GM18505 (cell line): ENCODE measurements around the gene MACROD1.
"Not testable (repeated sequence)": the region's sequence is repeated elsewhere in the genome, so short reads cannot be mapped to it uniquely, and the experiment has no call there.

ENCODE experiments used
- ATAC-seq: cut with Tn5 transposase; IDR thresholded peaks from one replicate; pipeline ENCODE4 v1.9.1; 2021; ENCODE audit not compliant: unreplicated experiment
- POLR2A ChIP-seq: IDR thresholded peaks from 4 replicates; pipeline ENCODE4 v1.6.1; 2011; ENCODE audit warnings: borderline replicate concordance; ENCODE audit not compliant: insufficient read depth, insufficient read length; ENCODE audit errors: extremely low read depth

MACROD1 gene

DNA sequence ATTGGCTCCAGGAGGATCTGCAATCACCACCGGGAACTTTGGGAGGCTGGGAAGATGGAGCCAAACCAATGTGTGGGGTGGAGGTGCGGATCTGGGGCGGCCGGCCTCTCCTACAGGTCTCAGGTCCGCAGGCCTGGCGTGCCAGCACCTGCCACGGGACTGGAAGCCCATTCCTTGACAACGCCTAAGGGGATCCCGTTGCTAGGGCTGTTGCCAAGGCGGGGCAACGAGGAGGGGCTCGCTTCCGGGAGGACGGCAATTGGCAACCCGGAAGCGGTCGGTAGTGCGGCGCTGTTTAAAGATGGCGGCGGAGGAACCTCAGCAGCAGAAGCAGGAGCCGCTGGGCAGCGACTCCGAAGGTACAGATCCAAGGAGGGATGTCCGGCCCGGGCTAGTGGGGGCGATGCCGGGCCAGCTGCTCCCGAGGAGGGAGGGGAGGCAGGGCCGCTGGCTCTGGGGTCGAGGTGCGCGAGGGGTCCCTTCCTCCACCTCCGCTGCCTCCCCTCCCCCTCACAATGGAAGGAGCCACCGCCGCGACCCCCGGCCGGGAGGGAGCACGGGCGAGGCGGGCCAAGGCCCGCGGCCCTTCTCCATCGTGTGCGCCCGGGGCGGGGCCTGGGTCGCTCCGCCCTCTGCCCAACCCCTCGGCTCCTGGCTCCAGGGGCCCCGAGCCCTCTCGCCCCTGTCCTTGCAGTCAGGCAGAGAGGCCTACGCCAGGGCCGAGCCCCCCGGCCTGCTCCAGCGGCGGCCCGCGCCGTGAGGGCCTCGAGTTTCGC is 179.6 kb downstream of the MACROD1 start, which contains the start of gene OTUB1:
OTUB1 (plus strand) TSS at position 283 of the 776 bp plus-strand sequence; CDS start at position 302, 19 bp downstream.
- ATAC-seq, result peak; percentile 75
- TF ChIP-seq POLR2A, result peak; percentile 86

DNA sequence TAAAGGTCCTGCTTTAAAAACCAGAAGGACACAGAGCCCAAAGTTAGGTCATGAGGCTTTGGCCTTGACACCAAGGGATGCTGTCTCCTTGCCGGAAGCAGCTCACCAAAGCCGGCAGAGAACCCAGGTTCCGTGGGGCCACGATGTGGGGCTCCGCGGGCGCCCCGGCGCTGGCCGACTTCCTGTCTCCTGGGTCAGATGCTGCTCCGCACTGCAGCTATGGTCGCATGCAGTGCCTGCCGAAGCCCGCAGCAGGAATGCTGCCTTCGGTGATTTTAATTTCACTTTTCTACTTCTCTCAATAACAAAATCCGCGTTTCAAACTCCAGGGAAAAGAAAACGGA is 180.1 kb downstream of the MACROD1 start:
- ATAC-seq, result no peak
- TF ChIP-seq POLR2A, result no peak

DNA sequence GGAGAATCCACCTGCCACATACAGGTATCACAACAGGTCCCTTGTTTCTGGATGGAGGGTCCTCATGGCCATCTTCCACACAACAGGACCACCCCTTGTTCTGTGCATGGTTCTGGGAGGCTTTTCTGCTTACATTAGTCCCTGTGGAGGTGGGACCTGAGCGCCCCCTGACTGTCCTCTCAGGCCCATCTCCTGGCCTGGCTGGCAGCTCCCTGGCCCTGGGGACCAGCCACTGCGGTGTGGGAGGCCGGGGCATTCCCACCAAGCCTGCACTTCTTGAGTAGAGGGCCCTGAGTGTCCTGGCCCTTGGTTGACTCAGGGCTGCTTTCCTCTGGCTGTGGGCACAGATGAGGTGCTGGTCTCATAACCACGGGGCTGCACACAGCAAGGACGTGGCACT is 186.5 kb downstream of the MACROD1 start:
- no peak for TF ChIP-seq POLR2A
- ATAC-seq, result no peak

DNA sequence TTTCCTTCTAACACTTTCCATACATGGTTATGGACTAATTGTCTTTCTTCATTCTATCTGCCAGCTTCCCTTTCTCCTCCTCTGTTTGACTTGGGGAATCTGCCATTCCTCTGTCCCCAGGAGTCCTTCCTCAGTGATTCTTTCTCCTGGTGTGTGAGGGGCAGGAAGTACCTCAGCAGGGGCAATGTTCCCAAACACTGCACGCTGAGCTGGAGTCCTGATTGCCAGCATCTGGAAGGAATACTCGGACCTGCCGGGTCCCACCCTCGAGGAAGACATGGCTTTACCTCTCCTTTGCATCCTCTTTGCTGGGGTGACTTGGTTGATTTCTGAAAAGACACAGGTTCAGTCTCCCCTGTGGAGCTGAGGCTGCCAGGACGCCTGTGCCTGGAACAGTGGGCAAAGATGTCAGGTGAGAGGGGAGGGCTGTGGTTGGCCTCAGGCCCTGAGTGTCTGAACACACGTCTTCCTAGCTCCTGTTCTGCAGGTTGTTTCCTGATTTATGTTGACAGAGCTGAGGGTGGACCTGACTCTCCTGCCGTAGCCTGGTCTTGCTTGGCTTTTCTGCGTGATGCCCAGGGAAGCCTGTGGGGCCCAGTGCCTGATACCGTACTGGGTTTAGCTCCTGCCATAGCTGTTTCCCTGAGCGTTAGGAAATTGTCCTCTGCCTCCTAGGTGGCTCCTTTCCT is 187.2 kb downstream of the MACROD1 start:
- no peak for ATAC-seq
- no peak for TF ChIP-seq POLR2A

DNA sequence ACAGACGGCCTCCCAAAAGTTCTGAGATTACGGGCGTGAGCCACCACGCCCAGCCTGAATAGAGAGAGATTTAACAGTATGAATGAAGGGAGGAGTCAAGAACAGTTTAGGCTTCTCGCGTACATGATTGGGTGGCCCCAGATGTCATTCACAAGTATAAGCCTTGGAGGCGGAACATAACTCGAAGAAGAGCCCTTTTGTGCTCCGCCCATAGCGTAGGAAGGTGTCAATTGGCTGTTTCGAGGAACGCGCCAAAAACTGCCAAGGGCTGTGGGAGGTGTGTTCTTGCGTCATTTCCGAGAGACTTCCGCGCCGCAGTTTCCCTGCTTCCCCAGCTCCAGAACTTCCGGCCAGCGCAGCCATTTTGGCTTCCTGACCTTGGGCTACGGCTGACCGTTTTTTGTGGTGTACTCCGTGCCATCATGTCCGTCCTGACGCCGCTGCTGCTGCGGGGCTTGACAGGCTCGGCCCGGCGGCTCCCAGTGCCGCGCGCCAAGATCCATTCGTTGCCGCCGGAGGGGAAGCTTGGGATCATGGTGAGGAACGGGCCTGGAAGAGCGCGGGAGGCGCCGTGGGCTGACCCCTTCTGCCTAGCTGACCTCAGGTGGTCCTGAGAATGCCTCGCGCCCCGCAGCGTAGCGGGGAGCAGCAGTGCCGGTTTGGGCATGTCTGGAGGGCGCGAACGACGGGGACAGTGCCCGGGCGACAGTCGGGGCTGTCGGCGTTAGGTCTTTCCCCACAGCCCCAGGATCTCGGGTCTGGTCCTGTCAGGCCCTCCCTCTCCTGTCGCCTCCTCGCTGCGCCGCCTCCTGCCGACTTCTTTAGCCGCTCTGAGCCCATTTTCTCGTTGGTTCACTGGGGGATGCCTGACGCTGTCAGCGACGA is 191.4 kb downstream of the MACROD1 start, which contains the start of gene COX8A:
COX8A (plus strand) TSS at position 362 of the 885 bp plus-strand sequence; CDS start at position 423, 61 bp downstream.
- TF ChIP-seq POLR2A, result peak; percentile 86
- peak; percentile 93 for ATAC-seq

DNA sequence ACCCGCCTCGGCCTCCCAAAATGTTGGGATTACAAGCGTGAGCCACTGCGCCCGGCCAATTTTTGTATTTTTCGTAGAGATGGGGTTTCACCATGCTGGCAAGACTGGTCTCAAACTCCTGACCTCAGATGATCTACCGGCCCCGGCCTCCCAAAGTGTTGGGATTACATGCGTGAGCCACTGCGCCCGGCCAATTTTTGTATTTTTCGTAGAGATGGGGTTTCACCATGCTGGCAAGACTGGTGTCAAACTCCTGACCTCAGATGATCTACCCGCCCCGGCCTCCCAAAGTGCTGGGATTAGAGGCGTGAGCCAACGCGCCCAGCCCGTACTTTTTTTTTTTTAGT is 192.0 kb downstream of the MACROD1 start:
- not testable (repeated sequence) for ATAC-seq

DNA sequence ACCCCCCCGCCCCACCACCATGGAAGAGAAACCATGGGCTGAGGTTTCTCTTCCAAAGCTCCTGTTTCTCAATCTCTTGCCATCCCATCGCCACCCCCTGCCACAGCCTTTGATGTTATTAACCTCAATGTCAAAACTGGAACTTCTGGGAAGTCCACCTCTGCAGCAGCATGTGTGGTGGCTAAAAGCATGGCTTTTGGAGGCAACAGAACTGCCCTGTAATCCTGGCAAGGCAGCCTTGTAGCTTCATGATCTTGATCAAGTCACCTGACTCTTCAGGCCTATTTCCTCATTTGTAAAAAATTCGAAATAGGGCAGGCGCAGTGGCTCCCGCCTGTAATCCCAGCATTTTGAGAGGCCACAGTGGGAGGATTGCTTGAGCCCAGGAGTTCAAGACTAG is 195.0 kb downstream of the MACROD1 start:
- TF ChIP-seq POLR2A, result no peak
- ATAC-seq, result no peak

DNA sequence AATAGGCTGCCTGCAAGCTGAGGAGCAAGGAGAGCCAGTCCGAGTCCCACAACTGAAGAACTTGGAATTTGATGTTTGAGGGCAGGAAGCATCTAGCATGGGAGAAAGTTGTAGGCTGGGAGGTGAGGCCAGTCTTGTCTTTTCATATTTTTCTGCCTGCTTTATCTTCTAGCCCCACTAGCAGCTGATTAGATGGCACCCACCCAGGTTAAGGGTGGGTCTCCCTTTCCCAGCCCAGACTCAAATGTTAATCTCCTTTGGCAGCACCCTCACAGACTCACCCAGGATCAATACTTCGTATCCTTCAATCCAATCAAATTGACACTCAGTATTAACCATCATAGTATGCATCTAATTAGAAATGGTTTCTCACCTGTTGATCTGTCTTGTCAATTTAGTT is 196.5 kb downstream of the MACROD1 start:
- no peak for ATAC-seq
- TF ChIP-seq POLR2A, result no peak

DNA sequence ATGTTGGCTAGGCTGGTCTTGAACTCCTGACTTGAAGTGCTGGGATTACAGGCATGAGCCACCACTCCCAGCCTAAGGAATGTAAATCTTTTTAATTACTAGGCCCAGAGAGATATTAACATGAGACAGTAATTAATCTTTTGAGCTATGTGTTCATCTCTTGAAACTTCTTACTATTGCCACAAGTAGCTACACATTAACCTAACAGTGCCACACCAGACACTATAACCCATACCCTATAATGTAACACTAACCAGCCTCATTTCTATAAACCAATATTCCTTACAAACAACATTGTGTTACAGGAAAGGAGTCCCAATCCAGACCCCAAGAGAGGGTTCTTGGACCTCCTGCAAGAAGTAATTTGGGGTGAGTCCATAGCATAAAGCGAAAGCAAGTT is 199.5 kb downstream of the MACROD1 start:
- ATAC-seq, result no peak
- TF ChIP-seq POLR2A, result no peak

DNA sequence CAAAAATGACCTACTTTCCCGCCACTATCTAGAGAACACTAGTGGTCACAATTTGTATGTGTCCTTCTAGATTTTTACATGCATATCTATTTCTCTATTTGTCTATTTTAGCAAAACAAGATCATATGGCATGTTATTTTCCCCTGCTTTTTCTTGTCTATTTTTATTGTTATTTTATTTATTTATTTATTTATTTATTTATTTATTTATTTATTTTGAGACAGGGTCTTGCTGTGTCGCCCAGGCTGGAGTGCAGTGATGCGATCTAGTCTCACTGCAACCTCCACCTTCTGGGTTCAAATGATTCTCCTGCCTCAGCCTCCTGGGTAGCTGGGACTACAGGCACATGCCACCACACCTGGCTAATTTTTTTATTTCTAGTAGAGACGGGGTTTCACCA is 202.0 kb downstream of the MACROD1 start:
- not testable (repeated sequence) for ATAC-seq

DNA sequence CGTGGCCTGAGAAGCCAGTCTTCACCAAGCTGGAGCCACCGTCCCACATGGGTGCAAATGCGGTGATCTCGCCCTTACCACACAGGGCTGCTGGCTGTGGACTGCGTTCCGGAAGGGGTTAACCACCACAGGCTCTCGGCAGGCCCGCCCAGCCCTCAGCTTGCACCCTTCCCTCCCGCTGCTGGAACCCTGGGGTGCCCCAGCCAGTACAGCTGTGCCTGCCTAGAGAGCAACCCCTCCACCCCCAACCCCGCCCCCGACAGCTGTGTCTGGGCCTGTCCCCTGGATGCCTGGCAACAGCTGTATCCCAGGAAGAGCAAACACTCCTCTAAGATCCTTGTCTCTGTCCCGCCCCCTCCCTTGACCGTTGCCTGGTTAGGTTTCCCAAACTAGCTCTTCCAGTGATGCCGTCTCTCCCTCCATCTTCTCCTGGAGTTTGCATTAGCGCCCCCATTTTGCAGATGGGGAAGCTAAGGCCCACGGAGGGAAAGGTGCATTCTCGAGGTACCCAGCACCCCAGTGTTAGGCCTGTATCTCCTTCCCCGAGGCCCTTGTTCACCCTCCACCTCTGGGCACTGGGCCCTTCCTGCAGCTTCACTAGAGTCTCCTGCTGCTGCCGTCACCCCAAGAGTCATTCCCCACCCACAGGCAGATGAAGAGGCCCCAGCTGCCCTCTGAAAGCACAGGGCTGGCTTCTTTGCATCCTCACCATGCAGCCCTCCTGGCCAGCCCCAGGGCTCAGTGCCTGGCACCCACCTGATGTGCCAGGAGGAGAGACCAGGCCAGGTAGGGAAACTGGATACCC is 204.1 kb downstream of the MACROD1 start:
- no peak for TF ChIP-seq POLR2A
- no peak for ATAC-seq

DNA sequence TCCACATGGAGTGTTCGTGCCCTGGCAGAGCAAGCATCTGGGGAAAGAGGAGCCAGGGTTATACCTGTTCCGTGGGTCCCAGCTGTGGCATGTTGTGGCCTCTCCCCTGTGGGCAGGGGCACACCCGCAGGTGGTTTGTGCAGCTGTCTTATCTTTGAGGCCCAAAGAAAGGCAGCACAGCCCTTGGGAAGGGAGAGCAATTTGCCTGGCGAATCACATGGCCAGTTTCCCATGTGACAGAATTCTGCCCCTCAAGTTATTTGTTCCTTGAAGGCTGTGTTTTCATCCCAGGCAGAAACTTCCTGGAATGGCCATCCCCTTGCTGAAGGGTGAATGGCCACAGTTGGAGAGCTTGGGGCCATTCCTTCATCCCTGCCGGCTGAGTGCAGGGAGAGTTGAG is 207.9 kb downstream of the MACROD1 start:
- no peak for TF ChIP-seq POLR2A
- no peak for ATAC-seq

DNA sequence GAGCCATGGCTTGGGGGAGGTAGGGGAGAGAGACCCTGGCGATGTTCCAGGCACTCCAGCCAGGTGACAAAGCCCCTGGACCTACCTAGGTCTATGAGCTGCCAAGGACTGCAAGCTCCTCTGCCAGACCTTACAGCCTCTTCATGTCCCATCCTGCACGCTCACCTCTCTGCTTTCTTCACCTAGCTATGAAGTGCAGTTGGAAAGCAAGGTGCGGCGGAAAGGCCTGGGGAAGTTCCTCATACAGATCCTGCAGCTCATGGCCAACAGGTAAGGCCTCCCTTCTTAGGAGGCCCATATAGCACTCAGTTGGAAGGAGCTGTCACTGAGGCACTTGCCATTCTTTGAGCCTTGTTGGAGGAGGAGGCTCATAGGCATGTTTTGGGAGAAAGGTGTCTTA is 213.3 kb downstream of the MACROD1 start:
- TF ChIP-seq POLR2A, result no peak
- no peak for ATAC-seq

DNA sequence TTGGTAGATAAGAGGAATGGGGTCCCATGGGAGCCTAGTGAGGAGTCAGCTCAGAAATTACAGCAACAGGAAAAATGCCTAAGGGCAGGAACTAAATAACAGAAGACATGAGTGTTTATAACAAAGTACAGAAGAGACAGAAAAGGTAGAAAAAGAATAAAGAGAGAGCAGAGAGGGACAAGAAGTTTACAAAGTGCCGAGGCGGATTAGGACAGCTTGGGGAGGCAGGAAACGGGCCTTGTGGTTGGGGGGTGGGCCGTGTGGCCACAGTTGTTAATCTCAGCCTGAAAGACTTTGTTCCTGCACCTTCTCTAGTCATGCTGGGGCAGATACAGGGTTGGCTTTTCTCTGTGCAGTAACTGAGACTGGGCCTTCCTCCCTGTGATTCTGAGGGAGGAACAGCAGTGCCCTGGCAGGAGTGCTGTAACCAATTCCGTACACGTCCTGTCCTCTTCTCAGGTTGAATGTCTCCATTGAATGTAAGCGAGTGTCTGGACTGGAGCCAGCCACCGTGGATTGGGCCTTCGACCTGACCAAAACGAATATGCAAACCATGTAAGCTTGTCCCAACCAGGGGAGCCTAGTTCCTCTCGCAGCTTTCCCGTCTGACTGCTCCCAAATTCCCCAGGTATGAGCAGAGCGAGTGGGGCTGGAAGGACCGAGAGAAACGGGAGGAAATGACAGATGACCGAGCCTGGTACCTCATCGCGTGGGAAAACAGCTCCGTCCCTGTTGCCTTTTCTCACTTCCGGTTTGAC is 214.0 kb downstream of the MACROD1 start:
- ATAC-seq, result no peak
- no peak for TF ChIP-seq POLR2A
